ENCODE measurements around the gene SAMD4A.
A peak's percentile ranks its signal among the peaks of the same experiment; 100 is the strongest.

Gene SAMD4A

DNA sequence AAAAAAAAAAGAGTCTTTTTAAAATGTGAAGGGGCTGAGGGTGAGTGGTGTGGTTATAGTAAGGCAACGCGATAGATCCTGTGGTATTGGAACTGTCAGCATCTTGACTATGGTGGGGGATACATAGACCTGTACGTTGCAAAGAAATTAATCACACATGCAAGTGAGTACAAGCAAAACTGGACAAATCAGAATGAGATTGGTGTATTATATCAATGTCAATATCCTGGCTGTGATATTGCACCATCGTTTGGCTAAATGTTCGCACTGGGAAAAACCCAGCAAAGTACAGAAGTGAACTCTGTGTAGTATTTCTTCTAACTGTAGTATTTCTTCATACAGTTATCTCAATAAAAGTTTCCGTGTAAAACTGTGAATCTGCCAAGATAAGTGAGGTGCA, 267.8 kb downstream of the SAMD4A start:
- DNase-seq (ENCODE audit: low spot score), result no peak

DNA sequence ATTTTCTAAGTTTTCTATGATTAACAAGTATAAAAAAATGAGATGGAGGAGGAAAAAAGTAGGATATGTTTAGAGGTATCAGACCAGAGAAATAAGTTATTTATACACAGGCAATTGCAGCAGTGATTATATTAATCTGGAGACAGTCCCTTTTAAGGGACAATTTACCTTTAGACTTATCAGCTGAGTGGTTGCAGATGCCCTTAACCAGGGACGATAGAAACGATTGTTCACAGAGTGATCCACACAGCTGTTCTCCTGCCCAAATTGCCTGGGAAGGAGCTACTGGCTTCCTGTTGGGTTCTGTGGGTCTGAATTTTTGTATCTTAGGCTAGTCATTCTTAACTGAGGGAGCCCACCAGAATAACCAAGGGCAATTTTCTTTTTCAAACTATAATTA, 269.3 kb downstream of the SAMD4A start:
- DNase-seq (ENCODE audit: low spot score), result no peak

DNA sequence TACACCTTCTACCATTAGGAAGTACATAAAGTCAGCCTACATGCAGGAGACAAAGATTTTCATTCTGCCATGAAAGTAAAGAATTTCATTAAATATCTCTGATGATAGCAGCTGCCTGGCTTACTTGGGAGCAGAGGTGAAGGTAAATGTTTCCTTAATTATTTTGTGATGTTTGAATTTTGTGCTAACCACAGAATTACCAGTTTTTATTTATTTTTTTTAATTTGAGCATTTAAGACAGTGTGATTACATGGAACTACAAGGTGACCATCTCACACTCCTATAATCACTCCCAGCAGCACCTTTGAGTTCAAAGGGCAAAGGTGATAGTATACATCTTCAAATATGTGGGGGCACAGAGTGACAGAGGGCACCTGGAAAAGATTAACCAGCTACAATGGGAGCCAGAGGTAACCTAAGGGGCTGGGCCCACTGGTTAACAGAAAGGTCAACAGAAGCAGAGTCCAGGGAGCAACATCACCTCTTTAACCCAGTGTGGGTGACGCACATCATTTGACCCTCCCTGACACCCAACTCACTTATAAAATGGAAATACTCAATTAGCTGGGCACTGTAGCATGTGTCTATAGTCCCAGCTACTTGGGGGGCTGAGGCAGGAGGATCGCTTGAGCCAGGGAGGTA, 270.7 kb downstream of the SAMD4A start:
- DNase-seq (ENCODE audit: low spot score), result peak; percentile 35

DNA sequence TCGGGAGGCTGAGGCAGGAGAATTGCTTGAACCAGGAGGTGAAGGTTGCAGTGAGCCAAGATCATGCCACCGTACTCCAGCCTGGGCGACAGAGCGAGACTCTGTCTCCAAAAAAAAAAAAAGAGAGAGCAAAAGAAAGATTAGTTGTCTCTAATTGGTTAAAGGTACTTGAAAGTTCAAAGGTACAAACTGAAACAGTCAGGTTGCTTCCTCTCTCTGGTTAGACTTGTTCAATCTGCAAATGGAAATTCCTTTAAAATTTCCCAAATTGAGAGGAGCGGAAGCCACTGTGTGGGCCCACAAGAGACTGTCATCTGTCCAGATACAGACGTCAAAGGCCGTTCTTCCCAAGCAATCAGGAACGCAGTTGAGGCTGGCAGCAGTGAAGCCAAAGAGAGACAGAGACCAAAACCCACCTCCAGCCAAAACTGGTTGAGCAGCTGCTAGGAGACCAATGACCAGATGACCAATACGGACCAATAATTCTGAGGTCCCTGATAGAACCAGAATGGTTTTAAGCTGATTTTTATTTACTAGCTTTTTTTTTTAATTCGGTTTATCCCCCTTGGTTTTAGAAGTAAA, 272.1 kb downstream of the SAMD4A start:
- no peak for DNase-seq (ENCODE audit: low spot score)

DNA sequence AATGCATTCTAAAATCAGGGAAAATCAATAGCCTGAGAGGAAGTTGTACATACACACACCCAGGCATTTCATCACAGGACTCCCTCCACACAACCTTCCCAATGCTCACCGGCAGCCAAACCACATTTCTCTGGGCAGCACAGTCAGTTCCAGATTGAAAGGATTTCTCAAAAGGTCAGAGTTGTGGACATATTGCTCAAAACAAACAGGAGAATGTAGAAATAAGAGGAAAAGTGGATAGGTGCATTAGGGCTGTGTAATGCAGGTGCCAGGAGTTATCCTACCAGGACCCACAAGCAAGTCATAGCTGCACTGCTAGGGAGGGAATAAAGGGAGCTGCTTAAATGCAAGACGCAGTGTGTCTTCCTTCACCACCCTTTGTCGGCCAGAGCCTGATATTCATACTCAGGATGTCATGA, 272.8 kb downstream of the SAMD4A start:
- DNase-seq (ENCODE audit: low spot score), result peak; percentile 51

DNA sequence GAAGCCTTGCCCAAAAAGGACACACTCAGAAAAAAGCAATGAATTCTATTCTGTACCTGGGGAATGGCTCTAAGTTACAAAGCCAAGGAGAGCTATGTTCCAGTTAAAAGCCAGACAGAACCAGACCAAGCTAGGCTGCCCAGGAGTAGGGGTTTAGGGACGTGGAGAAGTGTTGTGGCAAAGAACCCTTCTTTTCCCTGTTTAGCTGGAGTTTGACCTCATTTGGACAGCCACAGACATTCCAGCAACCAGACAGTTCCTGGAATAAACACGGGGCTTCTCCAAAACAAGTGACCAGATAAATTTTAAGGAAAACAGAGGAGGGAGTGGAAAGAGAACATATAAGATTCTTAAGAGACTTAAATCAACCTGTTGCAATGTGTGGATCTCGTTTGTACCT, 273.4 kb downstream of the SAMD4A start:
- DNase-seq (ENCODE audit: low spot score), result no peak

DNA sequence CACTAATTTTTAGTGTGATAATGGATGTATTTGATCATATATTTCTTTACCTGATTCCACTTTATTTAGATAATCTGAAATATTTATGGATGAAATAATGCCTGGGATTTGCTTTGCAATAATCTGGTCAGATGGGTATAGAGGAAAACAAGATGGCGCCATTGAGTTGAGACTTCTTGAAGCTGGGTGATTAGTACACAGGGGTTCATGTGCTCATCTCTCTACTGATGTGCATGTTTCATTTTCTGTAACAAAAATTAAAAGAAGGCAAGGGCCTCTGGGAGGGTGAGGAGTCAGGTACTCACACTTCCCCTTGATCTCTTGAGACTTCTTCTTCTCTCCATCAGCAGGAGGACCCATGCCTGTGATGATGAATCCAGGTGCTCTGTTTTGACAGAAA, 273.9 kb downstream of the SAMD4A start:
- no peak for DNase-seq (ENCODE audit: low spot score)

All from HuH-7 (cell line).